GM21360 (cell line): ENCODE measurements around the gene CLP1.
A peak's percentile ranks its signal among the peaks of the same experiment; 100 is the strongest.

Source experiments
- ATAC-seq: cut with Tn5 transposase; IDR thresholded peaks from one replicate; pipeline ENCODE4 v1.9.1; 2021; ENCODE audit warnings: mild to moderate bottlenecking, moderate library complexity; ENCODE audit not compliant: unreplicated experiment

CLP1 gene

GRCh38 chr11:57657194-57658022 is at the start of gene CLP1:
Gene CLP1, plus strand, starts transcription at chr11:57657762. Its CDS starts 1,715 bp downstream, at chr11:57659477.
- peak; percentile 99 for ATAC-seq

DNA sequence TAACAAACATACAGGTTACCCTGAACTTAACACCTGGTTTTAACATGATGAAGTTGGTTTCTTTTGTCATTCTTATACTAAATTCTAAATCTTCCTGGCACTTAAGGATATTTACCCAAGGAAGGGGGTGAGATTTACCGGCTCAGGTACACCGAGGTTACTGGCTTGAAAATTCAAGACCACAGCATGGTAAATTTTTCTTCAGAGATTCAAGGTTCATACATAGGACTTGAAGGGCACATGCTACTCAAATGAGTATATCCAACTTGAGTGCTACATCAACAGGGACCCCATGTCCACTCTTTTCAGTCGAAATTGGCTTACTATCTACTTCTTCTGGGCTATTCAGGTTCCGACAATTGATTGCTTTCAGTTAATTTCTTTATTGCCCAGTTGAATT is 47.4 kb upstream of the CLP1 start:
- no peak for ATAC-seq

GRCh38 chr11:57614234-57614772 is 43.3 kb upstream of the CLP1 start:
- ATAC-seq = no peak

- no peak for ATAC-seq
Observed at GRCh38 chr11:57615308-57615707, 42.3 kb upstream of the CLP1 start.

DNA sequence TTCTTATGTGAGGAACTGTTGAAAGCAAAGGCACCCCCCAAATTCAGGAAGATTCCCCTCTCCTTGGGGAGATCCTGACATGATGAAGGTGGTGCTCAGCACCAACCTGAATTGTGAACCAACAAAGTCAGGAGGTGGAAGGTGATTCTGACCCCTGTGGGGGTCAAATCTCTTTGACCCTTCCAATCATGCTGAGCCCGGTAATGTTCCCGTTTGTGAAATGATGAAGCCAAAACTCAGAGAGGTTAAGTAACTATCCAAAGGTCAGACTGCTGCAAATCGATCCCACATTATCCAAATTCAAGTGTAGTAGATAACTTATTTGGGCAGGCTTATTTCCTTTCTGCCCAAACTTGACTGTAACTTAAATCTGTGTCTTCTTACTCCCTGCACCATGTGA is 41.0 kb upstream of the CLP1 start:
- no peak for ATAC-seq

- ATAC-seq = no peak
Observed at GRCh38 chr11:57618438-57618837, 39.1 kb upstream of the CLP1 start.

- no peak for ATAC-seq
Observed at GRCh38 chr11:57619331-57619730, 38.2 kb upstream of the CLP1 start.

GRCh38 chr11:57620467-57620866 is 37.1 kb upstream of the CLP1 start:
- no peak for ATAC-seq

- no peak for ATAC-seq
Observed at GRCh38 chr11:57622263-57622662, 35.3 kb upstream of the CLP1 start.

DNA sequence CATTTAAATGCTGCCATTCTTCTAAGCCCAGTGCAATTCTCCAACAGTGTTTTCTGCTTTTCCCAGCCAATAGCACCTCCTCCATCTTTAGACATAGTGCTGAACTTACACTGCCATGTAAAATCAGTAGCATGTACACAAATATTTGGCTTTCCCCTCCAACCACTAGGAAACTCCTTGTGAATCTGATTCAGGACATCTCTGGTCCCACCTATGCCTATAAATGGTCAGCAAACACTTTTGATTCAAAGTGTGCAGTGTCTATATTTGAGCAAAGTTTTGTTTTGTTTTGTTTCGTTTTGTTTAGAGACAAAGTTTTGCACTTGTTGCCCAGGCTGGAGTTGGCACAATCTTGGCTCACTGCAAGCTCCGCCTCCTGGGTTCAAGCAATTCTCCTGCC is 32.7 kb upstream of the CLP1 start:
- no peak for ATAC-seq

DNA sequence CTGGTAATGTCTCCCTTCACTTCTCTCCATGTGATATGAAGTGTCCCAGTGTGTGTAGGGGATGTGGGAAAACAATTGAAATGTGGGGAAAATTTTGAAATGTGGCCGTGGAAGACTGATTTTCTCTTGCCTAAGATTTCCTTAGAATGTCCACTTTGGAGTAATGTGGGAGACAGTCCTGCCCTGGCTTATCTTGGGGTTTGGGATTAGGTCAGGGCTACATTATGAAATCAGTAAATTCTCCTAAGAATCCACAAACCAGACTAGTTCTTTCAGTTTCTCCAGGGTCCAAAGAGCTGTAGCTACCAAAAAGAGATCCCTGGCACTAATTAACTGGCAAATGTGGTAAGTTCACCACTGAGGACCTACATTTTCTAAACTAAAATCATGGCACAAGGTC is 30.7 kb upstream of the CLP1 start:
- ATAC-seq = no peak

GRCh38 chr11:57630171-57630570 is 27.4 kb upstream of the CLP1 start:
- no peak for ATAC-seq

DNA sequence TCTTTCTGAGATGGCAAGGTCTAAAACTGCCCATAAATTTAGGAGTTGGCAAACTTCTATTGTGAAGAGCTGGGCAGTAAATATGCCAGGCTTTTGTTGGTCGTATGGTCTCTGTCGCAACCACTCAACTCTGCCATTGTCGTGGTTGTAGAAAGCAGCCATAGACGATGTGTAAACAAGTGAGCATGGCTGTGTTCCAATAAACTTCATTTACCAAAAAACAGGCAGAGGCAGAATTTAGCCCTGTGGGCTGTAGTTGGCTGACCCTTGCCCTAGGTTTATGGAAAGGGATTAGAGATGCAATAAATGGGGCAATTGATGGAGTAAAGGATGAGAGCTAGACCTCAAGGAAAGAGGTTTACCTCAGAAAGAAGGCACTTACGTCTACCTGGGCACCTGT is 25.4 kb upstream of the CLP1 start:
- no peak for ATAC-seq

DNA sequence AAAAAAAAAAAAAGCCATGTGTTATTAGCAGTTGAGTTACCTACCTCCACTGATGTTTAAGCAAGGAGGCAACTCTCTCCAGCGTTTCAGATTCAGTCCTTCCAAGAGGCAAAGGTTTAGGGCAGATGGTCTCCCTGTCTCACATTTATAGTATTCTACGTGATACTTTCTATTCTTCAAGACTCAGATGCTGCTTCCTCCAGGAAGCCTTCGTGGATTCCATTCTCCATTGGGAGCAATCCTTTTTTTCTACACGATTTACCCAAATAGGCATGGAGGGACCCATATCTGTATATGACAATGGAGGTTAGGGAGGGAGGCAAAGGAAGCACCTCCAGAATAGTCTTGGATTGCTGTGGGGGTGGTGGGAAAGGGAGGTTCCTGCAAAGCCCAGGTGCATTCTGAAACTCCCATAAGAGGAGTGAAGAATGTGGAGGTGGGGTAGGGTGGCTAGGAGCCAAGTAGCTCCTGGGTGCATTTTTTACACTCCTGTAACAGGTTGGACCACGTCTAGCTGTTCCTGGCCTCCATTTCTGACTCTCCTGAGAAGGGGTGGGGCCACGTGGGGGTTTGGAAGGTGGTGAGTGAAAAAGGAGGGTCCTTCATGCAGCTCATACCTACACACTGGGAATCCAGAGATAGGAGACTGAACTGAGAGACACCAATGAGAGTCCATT is 24.0 kb upstream of the CLP1 start:
- no peak for ATAC-seq

DNA sequence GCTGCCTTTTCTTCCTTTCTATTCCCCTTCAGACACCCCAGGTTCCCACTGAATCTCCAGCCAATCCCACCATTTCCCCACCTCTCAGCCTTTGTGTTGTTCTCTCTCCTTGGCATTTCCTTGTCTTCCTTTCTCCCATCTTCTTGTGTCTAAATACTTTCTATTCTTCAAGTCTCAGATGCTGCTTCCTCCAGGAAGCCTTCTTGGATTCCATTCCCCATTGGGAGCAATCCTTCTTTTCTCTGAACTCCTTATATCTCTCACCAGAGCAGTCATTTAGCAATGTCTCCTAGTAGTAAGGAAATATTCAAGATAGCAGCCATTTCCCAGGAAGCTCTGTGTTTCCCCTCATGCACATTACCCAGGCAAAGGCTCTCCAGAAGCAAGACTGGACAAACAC is 23.3 kb upstream of the CLP1 start:
- no peak for ATAC-seq

GRCh38 chr11:57635246-57635645 is 22.3 kb upstream of the CLP1 start:
- ATAC-seq = no peak

DNA sequence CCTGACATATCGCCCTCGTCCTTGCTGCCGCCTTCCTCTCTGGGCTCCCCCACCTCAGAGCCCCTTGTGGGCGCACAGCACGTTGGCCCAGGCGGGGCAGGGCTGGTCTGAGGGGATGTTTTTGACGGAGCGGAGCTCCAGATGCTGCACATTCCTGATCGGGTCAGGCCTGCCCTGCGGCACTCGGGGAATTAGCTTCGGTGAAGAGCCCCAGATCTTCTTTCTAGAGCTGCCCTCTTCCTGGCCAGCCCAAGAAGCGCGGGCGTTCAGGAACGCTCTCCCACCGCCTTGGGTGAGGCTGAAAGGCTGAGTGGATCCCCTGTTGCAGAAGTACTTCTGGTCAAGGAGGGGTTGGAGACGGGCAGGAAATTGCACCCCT is 19.9 kb upstream of the CLP1 start:
- no peak for ATAC-seq

DNA sequence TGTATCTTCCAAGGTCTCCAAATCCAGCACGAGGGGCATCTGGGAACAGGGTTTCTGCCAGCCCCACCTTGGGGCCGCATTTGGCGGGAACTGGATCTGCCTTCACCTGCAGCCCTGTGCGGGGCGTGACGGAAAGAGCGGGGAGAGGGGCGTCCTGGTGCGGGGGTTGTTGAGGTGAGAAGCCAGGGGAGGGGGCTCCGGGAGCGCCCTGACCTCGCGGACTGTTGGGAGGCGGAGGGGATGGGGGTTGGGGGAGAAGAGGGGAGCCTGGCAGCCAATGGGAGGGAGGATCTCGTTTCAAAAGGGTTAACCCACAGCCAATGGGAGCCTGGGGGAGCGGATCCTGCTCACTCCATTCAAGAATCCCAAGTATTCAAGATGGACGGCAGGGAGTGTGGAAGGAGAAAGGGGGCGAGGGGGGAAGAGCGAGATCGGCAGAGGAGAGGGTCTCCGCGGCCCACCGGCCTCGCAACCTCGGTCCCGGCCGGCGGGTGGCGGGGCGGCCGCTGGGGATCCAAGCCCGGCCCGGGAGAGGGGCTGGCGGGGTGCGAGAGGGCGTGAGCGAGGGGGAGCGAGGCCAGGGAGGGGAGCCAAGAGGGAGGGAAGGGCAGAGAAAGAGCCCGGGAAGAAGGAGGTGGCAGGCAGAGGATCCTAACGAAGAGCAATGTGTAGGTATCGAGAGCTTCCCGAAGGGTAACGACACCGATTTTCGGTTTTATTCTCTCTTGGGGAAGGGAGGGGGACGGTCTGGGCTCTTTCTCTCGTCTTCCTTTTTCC is 19.4 kb upstream of the CLP1 start:
- no peak for ATAC-seq

- ATAC-seq = no peak
Observed at GRCh38 chr11:57638811-57639320, 18.7 kb upstream of the CLP1 start.

DNA sequence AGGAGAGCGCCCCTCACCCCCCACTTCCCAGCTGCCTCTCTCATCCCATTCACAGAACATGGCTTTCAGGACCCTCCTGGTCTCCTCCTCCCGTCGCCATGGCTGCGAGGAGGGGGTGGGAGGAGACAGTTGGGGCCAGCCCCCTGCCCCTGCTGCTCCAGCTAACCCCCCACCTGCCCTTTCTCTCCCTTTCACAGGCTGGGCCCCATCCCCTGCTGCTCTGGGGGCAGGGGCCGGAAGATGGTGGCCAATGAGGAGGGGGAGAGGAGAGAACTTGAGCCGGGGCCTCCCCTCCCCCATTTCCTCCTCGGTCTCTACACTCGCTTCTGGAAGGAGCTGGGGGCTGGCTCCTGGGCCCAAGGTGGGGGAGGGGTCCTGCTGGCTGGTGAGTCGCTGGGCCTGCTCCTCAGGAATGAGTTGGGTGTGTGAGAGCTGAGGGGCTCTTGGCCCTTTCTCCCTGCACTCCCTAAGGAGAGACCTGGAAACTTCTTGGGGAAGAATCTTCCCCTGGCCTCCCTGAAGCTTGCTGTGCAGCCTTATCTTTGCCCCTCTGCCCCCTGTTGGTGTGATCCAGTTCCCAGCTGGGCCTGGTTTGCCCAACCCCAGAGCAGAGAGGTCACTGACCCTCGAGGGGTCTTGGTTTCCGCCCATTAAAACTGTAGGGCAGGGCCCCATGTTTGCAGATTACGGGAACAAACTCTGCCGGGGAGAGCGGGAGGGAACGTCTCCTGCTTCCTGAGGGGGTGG is 18.1 kb upstream of the CLP1 start:
- no peak for ATAC-seq
